GM10248 (cell line): ENCODE measurements around the gene ZSCAN31.
A peak's percentile ranks its signal among the peaks of the same experiment; 100 is the strongest.

Experiments used
- CTCF ChIA-PET: fragments of 300-600 bp; sonication (Branson Sonifier 250); formaldehyde crosslinking; extraction: SDS; loops from one replicate; lab custom pipeline; 2021; ENCODE audit warnings: antibody characterized with exemption; lab: Yijun Ruan, JAX
- POLR2A ChIA-PET: fragments of 350-650 bp; sonication (Branson Sonifier 250); formaldehyde crosslinking; extraction: SDS; loops from one replicate; lab custom pipeline; 2020; ENCODE audit warnings: antibody characterized with exemption; lab: Yijun Ruan, JAX
- DNase-seq: peaks from one replicate; pipeline ENCODE4 v3.0.0; 2012; ENCODE audit errors: extremely low spot score
- TF ChIP-seq, protein P1 (sequence below): IDR thresholded peaks from 2 replicates; pipeline ENCODE4 v1.5.1; 2012; ENCODE audit warnings: mild to moderate bottlenecking, low read depth; ENCODE audit errors: extremely low read depth, missing control alignments, control extremely low read depth

The ZSCAN31 gene

DNA sequence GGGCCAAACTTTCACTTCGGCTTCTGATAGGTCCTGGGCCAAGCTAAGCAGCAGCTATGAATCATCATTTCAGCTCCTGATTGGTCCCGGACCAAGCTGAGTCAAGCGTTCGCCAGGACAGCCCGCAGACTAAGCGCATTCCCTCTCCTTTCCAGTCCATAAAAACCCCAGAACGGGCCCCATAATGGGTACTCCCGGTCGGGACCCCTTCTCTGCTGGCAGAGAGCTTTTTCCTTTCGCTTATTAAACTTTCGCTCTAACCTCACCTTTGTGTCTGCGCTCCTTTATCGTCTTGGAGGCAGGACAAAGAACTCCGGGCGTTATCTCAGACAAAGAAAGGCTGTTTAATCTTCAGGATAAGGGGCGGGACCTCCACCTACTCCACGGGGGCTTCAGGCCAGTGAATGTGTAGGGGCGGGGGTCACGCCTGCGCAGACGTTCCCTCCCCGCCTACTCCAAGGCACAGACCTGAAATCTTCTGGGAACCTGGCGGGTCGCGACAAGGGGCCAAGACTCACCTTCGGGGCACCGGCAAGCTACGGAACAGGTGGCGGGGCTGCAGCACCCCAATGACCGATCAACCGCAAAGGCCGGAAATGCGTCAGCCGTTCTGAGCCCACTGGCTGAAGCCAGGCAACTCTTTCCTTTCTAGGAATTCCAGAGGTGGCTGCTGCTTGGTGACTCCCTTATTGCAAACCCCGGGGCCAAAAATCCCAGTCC is at the start of gene ZSCAN31:
Gene ZSCAN31, minus strand, starts transcription at position 585 of the 720 bp plus-strand sequence. CDS start 6,465 bp downstream, outside the sequence.
- ChIA-PET POLR2A (interaction anchor here (0.6 to 1.4 kb wide), 12 partner anchors 20 to 1314 kb away, joined by 3 to 4 read pairs (median 3); partner anchors contain the start of genes PGBD1 and ZSCAN26), CTCF (interaction anchor here (1.2 to 6.0 kb wide), 4 partner anchors 16 to 47 kb away, joined by 3 to 46 read pairs (median 4); no protein-coding TSS in a partner anchor)
- TF ChIP-seq, protein P1, sequence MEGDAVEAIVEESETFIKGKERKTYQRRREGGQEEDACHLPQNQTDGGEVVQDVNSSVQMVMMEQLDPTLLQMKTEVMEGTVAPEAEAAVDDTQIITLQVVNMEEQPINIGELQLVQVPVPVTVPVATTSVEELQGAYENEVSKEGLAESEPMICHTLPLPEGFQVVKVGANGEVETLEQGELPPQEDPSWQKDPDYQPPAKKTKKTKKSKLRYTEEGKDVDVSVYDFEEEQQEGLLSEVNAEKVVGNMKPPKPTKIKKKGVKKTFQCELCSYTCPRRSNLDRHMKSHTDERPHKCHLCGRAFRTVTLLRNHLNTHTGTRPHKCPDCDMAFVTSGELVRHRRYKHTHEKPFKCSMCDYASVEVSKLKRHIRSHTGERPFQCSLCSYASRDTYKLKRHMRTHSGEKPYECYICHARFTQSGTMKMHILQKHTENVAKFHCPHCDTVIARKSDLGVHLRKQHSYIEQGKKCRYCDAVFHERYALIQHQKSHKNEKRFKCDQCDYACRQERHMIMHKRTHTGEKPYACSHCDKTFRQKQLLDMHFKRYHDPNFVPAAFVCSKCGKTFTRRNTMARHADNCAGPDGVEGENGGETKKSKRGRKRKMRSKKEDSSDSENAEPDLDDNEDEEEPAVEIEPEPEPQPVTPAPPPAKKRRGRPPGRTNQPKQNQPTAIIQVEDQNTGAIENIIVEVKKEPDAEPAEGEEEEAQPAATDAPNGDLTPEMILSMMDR = no peak
- DNase-seq = peak; percentile 80

DNA sequence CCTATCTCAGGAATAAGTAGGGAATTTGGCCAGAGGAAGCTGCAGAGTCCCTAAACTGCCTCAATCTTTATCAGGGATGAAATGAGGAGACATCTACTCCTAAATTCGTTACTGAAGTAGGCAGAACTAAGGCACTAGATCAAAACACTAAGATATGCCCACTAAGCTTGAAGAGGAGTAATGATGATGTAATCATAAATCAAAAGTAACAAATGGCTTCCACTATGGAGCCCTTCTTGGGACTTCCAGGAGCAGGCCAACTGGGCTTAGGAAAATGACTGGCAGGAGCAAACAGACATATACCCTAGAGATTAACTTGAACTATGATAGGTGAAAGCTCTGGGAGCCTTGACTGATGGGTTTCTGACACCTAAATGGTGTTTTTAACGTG is 48.2 kb upstream of the ZSCAN31 start:
- TF ChIP-seq, protein P1 = no peak
- no peak for DNase-seq
- POLR2A ChIA-PET = interaction anchor here (1.2 to 1.5 kb wide), 3 partner anchors 29 to 574 kb away, joined by 4 to 5 read pairs (median 4); a partner anchor contains a TSS
- CTCF ChIA-PET = interaction anchor here (1.0 to 4.7 kb wide), 10 partner anchors 10 to 1266 kb away, joined by 3 to 55 read pairs (median 5); partner anchors contain the start of gene ZSCAN12

DNA sequence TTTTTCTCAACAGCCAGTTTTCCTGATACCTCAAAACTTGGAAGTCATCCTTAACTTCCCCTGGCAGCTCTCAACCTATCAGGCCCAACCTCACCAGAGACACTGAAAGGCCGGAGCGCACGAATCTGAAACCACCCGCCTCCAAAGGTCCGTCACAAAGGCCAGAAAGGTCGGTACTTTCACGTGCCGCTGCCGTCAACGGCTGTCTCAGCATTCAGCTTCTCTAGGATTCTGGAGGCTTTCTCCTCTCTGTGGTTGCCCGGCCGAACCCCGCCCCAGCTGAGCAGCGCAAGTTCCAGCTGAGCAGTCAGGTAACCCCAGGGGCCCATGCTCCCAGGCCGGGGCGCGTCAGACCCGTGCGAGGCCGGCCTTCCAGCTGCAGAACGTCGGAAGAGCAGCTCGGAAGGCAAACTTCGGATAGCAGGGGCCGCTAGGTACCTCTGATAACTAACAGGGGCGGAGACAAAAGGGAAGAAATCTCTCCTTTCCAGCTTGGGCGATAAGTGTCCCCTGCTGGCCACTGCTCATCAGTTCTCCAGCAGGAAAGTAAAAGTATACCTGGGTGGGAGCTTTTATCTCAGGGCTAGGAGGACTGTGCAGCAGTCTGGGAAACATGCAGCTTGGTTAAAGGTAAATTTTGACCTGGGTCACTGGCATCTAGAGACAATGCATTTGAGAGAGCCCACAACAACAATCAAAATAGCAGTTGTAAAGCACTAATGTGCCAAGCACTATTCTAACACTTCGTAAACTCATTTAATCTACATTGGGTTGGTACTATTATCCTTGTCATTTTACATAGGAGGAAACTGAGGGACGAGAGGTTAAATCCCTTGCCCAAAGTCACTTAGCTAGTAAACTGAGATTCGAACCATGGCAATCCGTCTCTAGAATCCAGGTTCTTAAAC is 47.5 kb upstream of the ZSCAN31 start:
- POLR2A ChIA-PET = interaction anchor here (1.0 to 1.5 kb wide), 5 partner anchors 16 to 573 kb away, joined by 3 to 5 read pairs (median 4); partner anchors contain the start of genes ZSCAN12 and ZSCAN31
- peak; percentile 84 for DNase-seq
- CTCF ChIA-PET = interaction anchor here (0.7 to 4.7 kb wide), 17 partner anchors 11 to 1267 kb away, joined by 3 to 55 read pairs (median 4); partner anchors contain the start of genes ZSCAN12 and ZSCAN31
- TF ChIP-seq, protein P1 = peak; percentile 46

DNA sequence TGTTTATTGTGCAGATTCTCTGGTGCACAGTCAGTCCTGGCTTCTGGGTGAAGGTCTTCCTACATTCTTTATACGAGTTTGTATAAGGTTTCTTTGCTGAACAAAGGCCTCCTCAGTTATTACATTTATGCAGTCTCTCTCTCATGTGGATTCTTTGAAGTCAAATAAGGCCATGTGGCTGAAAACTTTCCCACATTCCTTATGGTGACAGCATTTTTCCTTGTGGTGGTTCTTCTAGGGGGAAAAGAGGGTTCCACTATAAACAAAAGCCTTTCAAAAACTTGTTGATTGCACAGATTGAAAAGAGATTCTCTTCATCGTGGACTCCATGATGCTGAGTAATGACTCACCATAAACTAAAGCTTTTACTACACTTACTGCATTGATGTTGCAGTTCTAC is 44.4 kb upstream of the ZSCAN31 start:
- CTCF ChIA-PET = interaction anchor here (1.2 to 1.3 kb wide), 2 partner anchors 9 to 25 kb away, joined by 3 to 6 read pairs; no protein-coding TSS in a partner anchor

DNA sequence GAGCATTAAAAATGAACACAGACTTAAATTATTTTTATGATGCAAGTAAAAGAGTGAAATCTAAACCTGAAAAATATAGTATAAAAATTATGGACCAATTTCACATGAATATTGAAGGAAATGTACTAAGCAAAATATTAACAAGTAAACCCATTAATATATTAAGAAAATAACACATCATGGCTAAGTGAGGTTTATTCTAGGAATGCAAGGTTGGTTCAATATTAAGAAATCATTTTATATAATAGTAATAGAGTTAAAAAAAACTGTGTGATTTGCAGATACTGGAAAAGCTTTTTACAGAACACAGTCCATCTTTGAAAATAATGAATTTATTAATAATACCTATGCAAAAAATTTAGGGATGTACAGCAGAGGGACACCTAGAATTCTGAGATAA is 42.7 kb upstream of the ZSCAN31 start:
- DNase-seq = no peak
- POLR2A ChIA-PET = no interaction called here
- CTCF ChIA-PET = interaction anchor here (1.0 kb wide), 1 partner anchor 22 kb away, joined by 6 read pairs; no protein-coding TSS in a partner anchor
- TF ChIP-seq, protein P1 = no peak

More for the DNA sequence above, 44.4 kb upstream of the ZSCAN31 start:
- no peak for DNase-seq
- POLR2A ChIA-PET = no interaction called here
- TF ChIP-seq, protein P1 = no peak

DNA sequence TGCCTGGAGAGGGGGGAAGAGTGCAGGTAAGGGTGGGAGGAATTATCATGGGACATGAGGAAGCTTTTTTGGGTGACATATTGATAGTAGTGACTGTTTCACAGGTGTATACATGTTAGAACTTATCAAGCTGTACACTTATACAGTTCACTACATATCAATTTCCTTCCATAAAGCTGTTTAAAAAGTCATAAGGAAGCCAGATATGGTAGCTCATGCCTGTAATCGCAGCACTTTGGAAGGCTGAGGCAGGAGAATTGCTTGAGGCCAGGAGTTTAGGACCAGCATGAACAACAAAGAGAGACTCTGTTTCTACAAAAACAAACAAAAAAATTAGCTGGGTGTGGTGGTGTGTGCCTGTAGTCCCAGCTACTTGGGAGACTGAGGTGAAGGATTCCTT is 41.9 kb upstream of the ZSCAN31 start:
- no peak for DNase-seq
- TF ChIP-seq, protein P1 = no peak
- POLR2A ChIA-PET = interaction anchor here (0.5 kb wide), 1 partner anchor 87 kb away, joined by 4 read pairs; no protein-coding TSS in a partner anchor
- CTCF ChIA-PET = interaction anchor here (1.0 kb wide), 1 partner anchor 21 kb away, joined by 6 read pairs; no protein-coding TSS in a partner anchor
